CD14-positive monocyte (primary cell): ENCODE data around the gene PDGFA. TPM values are rescaled to one million over a fixed set of nuclear protein-coding genes. Genes with fewer than 3 reads are reported as not detected.

Source experiments
- DNase-seq, 3 donors: peaks; one replicate each; pipeline ENCODE4 v3.0.0-alpha.2; 2011 to 2022
- H2AFZ ChIP-seq: 2 replicates; pipeline ENCODE4 v1.6.0; 2012; ENCODE audit warnings: mild to moderate bottlenecking, low read depth, low read length, inconsistent platforms; ENCODE audit not compliant: insufficient read depth, poor library complexity, severe bottlenecking
- H3K27ac ChIP-seq, 2 donors: 1 replicate in 1 of 2; 2 replicates in 1 of 2; pipeline ENCODE4 v1.5.1; 2012 to 2013; ENCODE audit warnings: low read length in 2 of 2, control low read depth in 1 of 2, inconsistent platforms in 1 of 2, low read depth in 1 of 2, mild to moderate bottlenecking in 1 of 2
- H3K27me3 ChIP-seq, 2 donors: one replicate each; pipeline versions ENCODE4 v1.6.0 to v1.6.1; 2011 to 2013; ENCODE audit warnings: low read length in 2 of 2; ENCODE audit not compliant: control insufficient read depth in 2 of 2, insufficient read depth in 2 of 2
- H3K36me3 ChIP-seq, 2 donors: replicated peaks in 1 of 2; 1 replicate in 1 of 2; 2 replicates in 1 of 2; pipeline versions ENCODE4 v1.5.1 to v1.6.1; 2012 to 2013; ENCODE audit warnings: low read length in 2 of 2, control low read depth in 1 of 2, inconsistent platforms in 1 of 2, mild to moderate bottlenecking in 1 of 2; ENCODE audit not compliant: insufficient read depth in 2 of 2, control insufficient read depth in 1 of 2
- H3K4me1 ChIP-seq, 2 donors: 1 replicate in 1 of 2; 2 replicates in 1 of 2; pipeline versions ENCODE4 v1.5.1 to v1.6.1; 2012 to 2013; ENCODE audit warnings: low read length in 2 of 2, control low read depth in 1 of 2, inconsistent platforms in 1 of 2, mild to moderate bottlenecking in 1 of 2, moderate library complexity in 1 of 2; ENCODE audit not compliant: insufficient read depth in 2 of 2, control insufficient read depth in 1 of 2
- H3K4me2 ChIP-seq: replicated peaks from 2 replicates; pipeline ENCODE3; 2012; ENCODE audit warnings: low read length, moderate library complexity, mild to moderate bottlenecking; ENCODE audit not compliant: poor library complexity, severe bottlenecking; ENCODE audit errors: extremely low read depth
- H3K4me3 ChIP-seq, 3 experiments: fragments of 200-600 bp in 1 of 3; sonication (generic) in 1 of 3; replicated peaks in 1 of 3; 1 replicate in 2 of 3; 2 replicates in 1 of 3; pipeline ENCODE4 v1.5.1; 2011 to 2013; ENCODE audit warnings: low read length in 3 of 3, mild to moderate bottlenecking in 3 of 3, control low read depth in 2 of 3, low read depth in 2 of 3, inconsistent platforms in 1 of 3, moderate library complexity in 1 of 3
- H3K79me2 ChIP-seq: 2 replicates; pipeline ENCODE4 v1.6.0; 2012; ENCODE audit warnings: mild to moderate bottlenecking, control low read depth, inconsistent platforms, low read length, moderate library complexity; ENCODE audit not compliant: insufficient read depth
- H3K9ac ChIP-seq: 2 replicates; pipeline ENCODE4 v1.6.0; 2017; ENCODE audit warnings: low read length, mild to moderate bottlenecking; ENCODE audit not compliant: insufficient read depth, poor library complexity, severe bottlenecking
- H3K9me3 ChIP-seq, 2 donors: replicated peaks in 1 of 2; 1 replicate in 1 of 2; 2 replicates in 1 of 2; pipeline versions ENCODE4 v1.5.1 to v1.6.1; 2012 to 2013; ENCODE audit warnings: low read length in 2 of 2, control low read depth in 1 of 2; ENCODE audit not compliant: control insufficient read depth in 1 of 2, insufficient read depth in 1 of 2
- H4K20me1 ChIP-seq: 2 replicates; pipeline ENCODE4 v1.6.0; 2012; ENCODE audit warnings: mild to moderate bottlenecking, low read length, control low read depth, moderate library complexity; ENCODE audit not compliant: insufficient read depth
- H3K27ac Mint-ChIP-seq, 7 donors: one replicate each; pipeline ENCODE4 v1.8.0; 2020; ENCODE audit warnings: mild to moderate bottlenecking in 7 of 7, mixed read lengths in 7 of 7, moderate library complexity in 6 of 7, inconsistent platforms in 2 of 7
- H3K27me3 Mint-ChIP-seq, 3 donors: one replicate each; pipeline ENCODE4 v1.8.0; 2021 to 2022; ENCODE audit warnings: low read depth in 3 of 3, mild to moderate bottlenecking in 3 of 3, mixed read lengths in 3 of 3, moderate library complexity in 3 of 3, inconsistent platforms in 1 of 3
- H3K36me3 Mint-ChIP-seq, 2 donors: one replicate each; pipeline ENCODE4 v1.8.0; 2020; ENCODE audit warnings: mixed read lengths in 2 of 2, inconsistent platforms in 1 of 2, mild to moderate bottlenecking in 1 of 2
- H3K4me1 Mint-ChIP-seq: one replicate; pipeline ENCODE4 v1.8.0; 2020; ENCODE audit warnings: mild to moderate bottlenecking, mixed read lengths
- H3K4me3 Mint-ChIP-seq, 2 donors: one replicate each; pipeline ENCODE4 v1.8.0; 2020; ENCODE audit warnings: mild to moderate bottlenecking in 2 of 2, mixed read lengths in 2 of 2, moderate library complexity in 1 of 2
- H3K9me3 Mint-ChIP-seq, 7 donors: one replicate each; pipeline ENCODE4 v1.8.0; 2020 to 2022; ENCODE audit warnings: mixed read lengths in 7 of 7, mild to moderate bottlenecking in 6 of 7, moderate library complexity in 6 of 7, inconsistent platforms in 2 of 7
- CTCF ChIP-seq: fragments of 200-600 bp; IDR thresholded peaks from one replicate; pipeline ENCODE4 v1.8.0; 2022; ENCODE audit warnings: antibody characterized with exemption, mild to moderate bottlenecking
- WGBS: methylation state at CpG from one replicate; pipeline ENCODE4 v1.1.5; 2013; ENCODE audit warnings: missing lambda C conversion rate; ENCODE audit not compliant: insufficient coverage; 5-methylcytosine and 5-hydroxymethylcytosine counted together
- intact Hi-C, 2 donors: fragments of 100-400 bp; cut with micrococcal nuclease; formaldehyde crosslinking; loops; one replicate each; pipeline versions ENCODE4 v1.15.0 to v1.15.1; 2023
- polyA plus RNA-seq, 3 donors: library from polyadenylated mRNA; depleted of rRNA in 1 of 3; unstranded in 2 of 3; stranded (reverse) in 1 of 3; fragments of 300-500 nt in 2 of 3; fragments of >200 nt in 1 of 3; fragmentation: Illumina TruSeq in 2 of 3; gene quantifications; 1 replicate in 2 of 3; 2 replicates in 1 of 3; pipeline ENCODE4 v1.2.3, GENCODE V29; 2012 to 2021

Gene PDGFA
- polyA plus RNA-seq, 3 donors: 0.29 TPM; not detected in 2

DNA sequence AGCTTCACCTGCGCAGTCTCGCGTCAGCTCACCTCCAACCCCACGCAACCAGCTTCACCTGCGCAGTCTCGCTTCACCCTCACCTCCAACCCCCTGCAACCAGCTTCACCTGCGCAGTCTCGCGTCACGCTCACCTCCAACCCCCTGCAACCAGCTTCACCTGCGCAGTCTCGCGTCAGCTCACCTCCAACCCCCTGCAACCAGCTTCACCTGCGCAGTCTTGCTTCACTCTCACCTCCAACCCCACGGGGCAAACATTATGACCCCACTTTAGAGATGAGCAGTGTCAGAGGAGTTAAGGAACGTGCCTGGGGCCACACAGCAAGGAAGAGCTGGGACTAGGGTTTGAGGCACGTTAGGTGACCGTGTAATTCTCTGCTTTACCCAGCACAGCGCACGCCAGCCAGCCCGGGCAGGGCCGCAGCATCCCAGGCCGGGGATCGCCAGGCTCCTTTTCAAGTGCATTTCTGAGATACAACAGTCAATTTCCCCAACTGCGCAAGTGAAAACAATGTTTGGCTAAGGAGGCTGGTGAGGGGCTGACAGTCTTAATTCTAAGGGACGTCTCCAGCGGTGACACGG, 22.6 kb upstream of the PDGFA start:
- Histone ChIP-seq H3K79me2 (no peaks in the 10 kb centered on the region), H3K4me1 (no peaks in the 10 kb centered on the region), H4K20me1 (no peaks in the 10 kb centered on the region), H3K4me2 (no peak overlapping the region), H3K27me3 (no peaks in the 10 kb centered on the region), H2AFZ (no peak overlapping the region), H3K36me3 (no peaks in the 10 kb centered on the region), H3K4me3 (no peak overlapping the region), H3K27ac (no peak overlapping the region), H3K9me3 (no peaks in the 10 kb centered on the region), H3K9ac (no peak overlapping the region)
- WGBS: 96% methylated on average over 19 of the region's 28 CpGs
- peaks cover 2 to 4% (median 2%) of the 10 kb centered on the region in 3 donors for H3K27me3 Mint-ChIP-seq
- DNase-seq: no peak
- no peak for TF ChIP-seq CTCF
- no peaks in the 10 kb centered on the region for H3K4me1 Mint-ChIP-seq
- no peaks in the 10 kb centered on the region for H3K36me3 Mint-ChIP-seq
- H3K27ac Mint-ChIP-seq: peak overlapping the region in 2 of 7 donors; percentile 11 to 32
- peaks cover 0 to 14% (median 5%) of the 10 kb centered on the region in 7 donors for H3K9me3 Mint-ChIP-seq
- H3K4me3 Mint-ChIP-seq: no peak overlapping the region
- intact Hi-C loops: no loop called here

DNA sequence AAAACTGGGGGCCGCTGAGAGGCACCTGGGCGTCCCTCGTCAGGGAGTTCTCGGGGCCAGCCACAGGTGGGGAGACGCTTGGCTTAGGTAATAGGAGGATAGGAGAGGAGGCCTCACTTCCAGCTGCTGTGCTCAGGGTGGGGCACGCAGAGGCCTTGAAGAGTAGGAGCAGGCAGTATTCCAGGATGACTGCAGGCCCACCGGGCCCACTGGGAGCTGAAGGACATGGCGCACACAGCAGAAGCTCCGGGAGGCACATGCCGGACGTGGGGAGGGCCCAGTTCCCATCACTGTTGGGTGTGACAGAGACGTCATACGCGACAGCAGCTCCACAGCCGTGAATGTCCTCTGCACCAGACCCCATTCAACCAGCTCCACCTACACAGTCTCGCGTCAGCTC, 22.0 kb upstream of the PDGFA start:
- Mint-ChIP-seq H3K9me3 (peaks cover 0 to 12% (median 5%) of the 10 kb centered on the region in 7 donors), H3K36me3 (no peaks in the 10 kb centered on the region), H3K27me3 (peaks cover 2 to 4% (median 2%) of the 10 kb centered on the region in 3 donors), H3K27ac (no peak overlapping the region), H3K4me1 (no peaks in the 10 kb centered on the region), H3K4me3 (no peak overlapping the region)
- Histone ChIP-seq H4K20me1 (no peaks in the 10 kb centered on the region), H3K4me1 (no peaks in the 10 kb centered on the region), H2AFZ (no peak overlapping the region), H3K27ac (no peak overlapping the region), H3K79me2 (no peaks in the 10 kb centered on the region), H3K4me3 (no peak overlapping the region), H3K36me3 (no peaks in the 10 kb centered on the region), H3K4me2 (no peak overlapping the region), H3K9ac (no peak overlapping the region), H3K9me3 (peaks cover 0 to 4% of the 10 kb centered on the region in 2 donors), H3K27me3 (no peaks in the 10 kb centered on the region)
- no peak for TF ChIP-seq CTCF
- 96% methylated on average over 15 of the region's 17 CpGs for WGBS
- intact Hi-C loops: no loop called here
- no peak for DNase-seq
